ENCODE data around the gene LPCAT4.

The LPCAT4 gene

GRCh38 chr15:34336231-34336990 lies 30.6 kb downstream of the LPCAT4 start:
- DNase-seq = peak; percentile 49

- peak; percentile 84 for DNase-seq
Observed at GRCh38 chr15:34335176-34336032, 31.6 kb downstream of the LPCAT4 start.

- DNase-seq = no peak
Observed at GRCh38 chr15:34334672-34335071, 32.3 kb downstream of the LPCAT4 start.

- DNase-seq = no peak
Observed at GRCh38 chr15:34332553-34333120, 34.4 kb downstream of the LPCAT4 start.

GRCh38 chr15:34331809-34332208 lies 35.2 kb downstream of the LPCAT4 start:
- no peak for DNase-seq

- DNase-seq = no peak
Observed at GRCh38 chr15:34330279-34330678, 36.7 kb downstream of the LPCAT4 start.

GRCh38 chr15:34329006-34329405 lies 38.0 kb downstream of the LPCAT4 start:
- DNase-seq = no peak

- DNase-seq = no peak
Observed at GRCh38 chr15:34327906-34328305, 39.1 kb downstream of the LPCAT4 start.

- DNase-seq = no peak
Observed at GRCh38 chr15:34325368-34325767, 41.6 kb downstream of the LPCAT4 start.

GRCh38 chr15:34324933-34325332 lies 42.1 kb downstream of the LPCAT4 start:
- no peak for DNase-seq

- DNase-seq = no peak
Observed at GRCh38 chr15:34323217-34323616, 43.8 kb downstream of the LPCAT4 start.

- DNase-seq = peak; percentile 77
Observed at GRCh38 chr15:34318277-34319079, 48.5 kb downstream of the LPCAT4 start.

GRCh38 chr15:34314491-34315490 lies 52.2 kb downstream of the LPCAT4 start:
- DNase-seq = no peak

GRCh38 chr15:34311563-34311962 lies 55.4 kb downstream of the LPCAT4 start:
- no peak for DNase-seq
